Osteoblast (primary cell): ENCODE measurements around the gene TCF25. TPM values are rescaled to one million over a fixed set of nuclear protein-coding genes. Genes with fewer than 3 reads are reported as not detected.

ENCODE experiments used
- DNase-seq: peaks from one replicate; pipeline ENCODE4 v3.0.0; 2011; ENCODE audit warnings: low spot score, mixed read lengths; ENCODE audit not compliant: insufficient read length; ENCODE audit errors: missing footprints
- H2AFZ ChIP-seq: 2 replicates; pipeline ENCODE4 v1.6.0; 2011; ENCODE audit warnings: mild to moderate bottlenecking, low read length
- H3K27ac ChIP-seq: 2 replicates; pipeline ENCODE4 v1.5.1; 2011; ENCODE audit warnings: mild to moderate bottlenecking, low read depth, low read length, moderate library complexity
- H3K27me3 ChIP-seq: 2 replicates; pipeline ENCODE4 v1.6.0; 2012; ENCODE audit warnings: mild to moderate bottlenecking, control low read depth, inconsistent platforms, low read length, moderate library complexity; ENCODE audit not compliant: insufficient read depth
- H3K36me3 ChIP-seq: 2 replicates; pipeline ENCODE4 v1.5.1; 2011; ENCODE audit warnings: mild to moderate bottlenecking, low read length, control low read depth, moderate library complexity; ENCODE audit not compliant: insufficient read depth
- H3K4me1 ChIP-seq: 2 replicates; pipeline ENCODE4 v1.5.1; 2011; ENCODE audit warnings: mild to moderate bottlenecking, low read length, control low read depth, moderate library complexity; ENCODE audit not compliant: insufficient read depth
- H3K4me2 ChIP-seq: 2 replicates; pipeline ENCODE4 v1.6.0; 2011; ENCODE audit warnings: mild to moderate bottlenecking, low read length; ENCODE audit not compliant: insufficient read depth
- H3K4me3 ChIP-seq: fragments of 200-600 bp; sonication (generic); 3 replicates; pipeline ENCODE4 v1.5.1; 2012; ENCODE audit warnings: mild to moderate bottlenecking, low read length, inconsistent platforms; ENCODE audit not compliant: insufficient read depth
- H3K79me2 ChIP-seq: 2 replicates; pipeline ENCODE4 v1.6.0; 2012; ENCODE audit warnings: mild to moderate bottlenecking, low read length, control low read depth, inconsistent platforms; ENCODE audit not compliant: insufficient read depth
- H3K9me3 ChIP-seq: 2 replicates; pipeline ENCODE4 v1.5.1; 2011; ENCODE audit warnings: low read depth, low read length, control low read depth
- H4K20me1 ChIP-seq: 2 replicates; pipeline ENCODE4 v1.6.0; 2012; ENCODE audit warnings: mild to moderate bottlenecking, low read length, control low read depth; ENCODE audit not compliant: insufficient read depth
- total RNA-seq: library from RNA; depleted of rRNA; stranded (reverse); fragments of >200 nt; gene quantifications from 2 replicates; pipeline ENCODE4 v1.2.3, GENCODE V29; 2012
- TF ChIP-seq, protein P1 (sequence below): IDR thresholded peaks from 2 replicates; pipeline ENCODE4 v1.5.1; 2011; ENCODE audit warnings: mild to moderate bottlenecking, low read depth, low read length, moderate library complexity; ENCODE audit errors: extremely low read depth

TCF25 gene
- total RNA-seq, 1 donor = 230 TPM

DNA sequence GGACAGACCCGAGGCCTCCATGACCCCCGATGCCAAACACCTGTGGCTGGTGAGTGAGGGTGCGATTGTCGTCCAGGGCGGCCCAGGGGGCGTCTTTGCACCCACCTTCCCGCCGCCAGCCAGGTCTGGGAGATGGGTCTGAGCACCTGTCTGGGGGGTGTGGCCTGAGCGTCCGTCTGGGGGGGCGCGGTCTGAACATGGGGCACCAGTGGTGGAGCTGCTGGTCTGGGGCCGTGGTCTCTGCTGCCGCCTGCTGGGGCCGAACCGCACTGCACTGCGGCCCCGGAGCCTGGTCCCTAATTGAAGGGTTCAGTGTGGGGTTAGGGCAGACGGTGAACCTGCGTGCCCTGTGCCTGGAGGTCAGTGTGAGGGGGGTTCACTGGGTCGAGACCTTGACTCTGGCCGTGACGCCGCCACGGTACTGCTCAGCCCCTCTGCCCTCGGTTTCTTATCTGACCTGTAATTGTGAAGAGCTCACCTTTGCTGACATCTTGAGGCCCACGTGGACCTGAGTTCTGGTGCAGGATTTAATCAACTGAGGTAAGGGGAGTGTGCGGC lies 12.6 kb upstream of the TCF25 start:
- peak; percentile 99 for DNase-seq
- no peaks in the 10 kb centered on the region for H4K20me1 ChIP-seq
- TF ChIP-seq, protein P1, sequence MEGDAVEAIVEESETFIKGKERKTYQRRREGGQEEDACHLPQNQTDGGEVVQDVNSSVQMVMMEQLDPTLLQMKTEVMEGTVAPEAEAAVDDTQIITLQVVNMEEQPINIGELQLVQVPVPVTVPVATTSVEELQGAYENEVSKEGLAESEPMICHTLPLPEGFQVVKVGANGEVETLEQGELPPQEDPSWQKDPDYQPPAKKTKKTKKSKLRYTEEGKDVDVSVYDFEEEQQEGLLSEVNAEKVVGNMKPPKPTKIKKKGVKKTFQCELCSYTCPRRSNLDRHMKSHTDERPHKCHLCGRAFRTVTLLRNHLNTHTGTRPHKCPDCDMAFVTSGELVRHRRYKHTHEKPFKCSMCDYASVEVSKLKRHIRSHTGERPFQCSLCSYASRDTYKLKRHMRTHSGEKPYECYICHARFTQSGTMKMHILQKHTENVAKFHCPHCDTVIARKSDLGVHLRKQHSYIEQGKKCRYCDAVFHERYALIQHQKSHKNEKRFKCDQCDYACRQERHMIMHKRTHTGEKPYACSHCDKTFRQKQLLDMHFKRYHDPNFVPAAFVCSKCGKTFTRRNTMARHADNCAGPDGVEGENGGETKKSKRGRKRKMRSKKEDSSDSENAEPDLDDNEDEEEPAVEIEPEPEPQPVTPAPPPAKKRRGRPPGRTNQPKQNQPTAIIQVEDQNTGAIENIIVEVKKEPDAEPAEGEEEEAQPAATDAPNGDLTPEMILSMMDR = peak; percentile 85
- H3K36me3 ChIP-seq = no peaks in the 10 kb centered on the region
- H3K79me2 ChIP-seq = no peaks in the 10 kb centered on the region
- H3K27ac ChIP-seq = no peak overlapping the region
- no peak overlapping the region for H2AFZ ChIP-seq
- H3K27me3 ChIP-seq = no peaks in the 10 kb centered on the region
- H3K4me3 ChIP-seq = no peak overlapping the region
- no peak overlapping the region for H3K4me2 ChIP-seq
- H3K4me1 ChIP-seq = peaks cover 12% of the 10 kb centered on the region
- H3K9me3 ChIP-seq = no peaks in the 10 kb centered on the region

DNA sequence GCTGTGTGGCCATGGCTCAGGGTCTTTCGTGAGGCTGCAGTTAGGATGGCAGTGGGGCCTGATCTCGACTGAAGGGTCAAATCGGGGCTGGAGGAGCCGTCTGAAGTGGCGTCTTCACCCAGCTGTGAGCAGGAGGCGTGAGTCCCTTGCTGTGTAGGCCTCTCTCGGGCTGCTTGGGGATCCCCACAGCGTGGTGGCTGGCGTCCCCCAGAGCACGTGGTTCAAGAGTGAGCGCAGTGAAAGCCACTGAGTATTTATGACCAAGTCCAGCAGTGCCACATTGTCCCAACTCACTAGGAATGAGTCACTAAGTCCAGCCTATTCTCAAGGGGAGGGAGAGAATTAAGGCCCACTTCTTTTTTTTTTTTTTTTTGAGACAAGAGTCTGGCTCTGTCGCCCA lies 11.7 kb upstream of the TCF25 start:
- H3K4me3 ChIP-seq = no peak overlapping the region
- no peak overlapping the region for H2AFZ ChIP-seq
- H3K79me2 ChIP-seq = no peaks in the 10 kb centered on the region
- no peaks in the 10 kb centered on the region for H3K9me3 ChIP-seq
- no peak overlapping the region for H3K27ac ChIP-seq
- peaks cover 12% of the 10 kb centered on the region for H3K4me1 ChIP-seq
- TF ChIP-seq, protein P1 = no peak
- DNase-seq = peak; percentile 83
- H3K27me3 ChIP-seq = no peaks in the 10 kb centered on the region
- H3K36me3 ChIP-seq = no peaks in the 10 kb centered on the region
- no peaks in the 10 kb centered on the region for H4K20me1 ChIP-seq
- H3K4me2 ChIP-seq = no peak overlapping the region

DNA sequence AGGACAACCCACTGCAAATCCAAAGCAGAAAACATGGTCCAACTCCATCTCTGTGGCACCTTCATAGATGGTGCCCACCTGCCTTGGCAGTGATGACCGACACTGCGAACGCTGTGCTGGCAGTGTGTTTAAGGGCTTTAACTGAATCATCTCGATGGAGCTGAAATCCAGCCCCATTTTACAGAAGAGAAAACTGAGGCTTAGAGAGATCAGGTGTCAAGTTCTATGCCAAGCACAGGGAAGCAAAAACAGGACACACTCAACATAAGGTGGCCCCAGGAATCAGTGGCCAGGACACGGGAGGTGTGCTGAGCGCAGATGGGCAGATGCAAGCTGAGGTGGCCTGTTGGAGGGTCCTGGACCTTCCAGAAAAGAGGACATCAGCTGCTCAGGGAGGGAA lies 10.7 kb upstream of the TCF25 start:
- H3K4me2 ChIP-seq = no peak overlapping the region
- H2AFZ ChIP-seq = no peak overlapping the region
- H3K27ac ChIP-seq = no peak overlapping the region
- no peaks in the 10 kb centered on the region for H3K36me3 ChIP-seq
- H3K27me3 ChIP-seq = no peaks in the 10 kb centered on the region
- no peak overlapping the region for H3K4me3 ChIP-seq
- DNase-seq = peak; percentile 38
- peaks cover 12% of the 10 kb centered on the region for H3K4me1 ChIP-seq
- H3K79me2 ChIP-seq = no peaks in the 10 kb centered on the region
- no peaks in the 10 kb centered on the region for H4K20me1 ChIP-seq
- H3K9me3 ChIP-seq = no peaks in the 10 kb centered on the region
- TF ChIP-seq, protein P1 = no peak

DNA sequence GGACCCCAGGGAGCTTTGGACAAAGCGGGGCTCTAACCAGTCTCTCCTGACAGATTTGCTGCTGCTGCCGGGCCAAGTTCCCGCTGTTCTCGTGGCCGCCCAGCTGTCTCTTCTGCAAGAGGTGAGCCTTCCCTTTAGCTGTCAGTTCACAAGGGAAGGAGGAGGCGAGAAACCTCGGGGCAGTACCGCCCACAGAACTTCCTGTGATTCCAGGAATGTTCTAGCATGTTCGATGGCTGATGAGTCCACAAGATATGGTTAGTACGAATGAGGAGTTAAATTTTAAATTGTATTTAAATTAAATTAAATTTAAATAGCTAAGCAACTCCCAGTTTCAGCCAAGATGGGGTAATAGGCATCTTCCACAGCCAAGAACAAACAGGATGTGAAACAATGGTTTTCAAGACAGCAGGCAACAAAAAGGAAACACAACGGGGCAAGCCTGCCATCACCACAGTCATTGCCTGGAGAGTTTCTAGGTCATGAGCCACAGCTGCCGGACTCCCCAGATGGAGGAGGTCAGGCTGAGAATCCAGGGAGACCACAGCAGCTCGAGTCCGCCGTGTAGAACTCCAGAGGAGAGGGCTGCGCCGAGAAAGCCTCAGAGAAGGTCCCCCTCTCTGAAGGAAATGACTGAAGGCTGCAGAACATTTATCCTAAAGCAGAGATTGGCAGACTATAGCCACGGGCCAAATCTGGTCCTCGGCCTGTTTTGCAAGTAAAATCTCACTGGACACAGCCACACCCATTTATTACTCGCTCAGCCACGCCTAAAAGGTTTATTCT lies 9.5 kb upstream of the TCF25 start:
- Histone ChIP-seq H3K4me1 (peaks cover 12% of the 10 kb centered on the region), H3K27ac (no peak overlapping the region), H3K36me3 (no peaks in the 10 kb centered on the region), H4K20me1 (no peaks in the 10 kb centered on the region), H3K79me2 (no peaks in the 10 kb centered on the region), H3K4me3 (no peak overlapping the region), H3K4me2 (no peak overlapping the region), H3K9me3 (no peaks in the 10 kb centered on the region), H3K27me3 (no peaks in the 10 kb centered on the region), H2AFZ (peak overlapping the region; percentile 33)
- DNase-seq = peak; percentile 88
- TF ChIP-seq, protein P1 = no peak
